ENCODE data around the gene EIF2D. TPM values are rescaled to one million over a fixed set of nuclear protein-coding genes. Genes with fewer than 3 reads are reported as not detected.
A peak's percentile ranks its signal among the peaks of the same experiment; 100 is the strongest.

The EIF2D gene
- total RNA-seq, 2 experiments from 2014 or later, result 84.6 to 87.5 TPM

- H3K36me3 Mint-ChIP-seq, result peaks cover 80% of the 10 kb centered on the region
- ChIA-PET CTCF (interaction anchor here (1.0 to 19.0 kb wide), 7 partner anchors 10 to 85 kb away, joined by 4 to 588 read pairs (median 6); partner anchors contain the start of gene EIF2D), POLR2A (interaction anchor here (1.1 to 12.0 kb wide), 6 partner anchors 10 to 34 kb away, joined by 3 to 546 read pairs (median 12); partner anchors contain the start of gene EIF2D)
- no peaks in the 10 kb centered on the region for H3K9me3 Mint-ChIP-seq
- peak overlapping the region; percentile 99 for H3K27ac Mint-ChIP-seq
- H3K27me3 Mint-ChIP-seq, result no peaks in the 10 kb centered on the region
- H3K4me1 Mint-ChIP-seq (ENCODE audit: low read depth), result peaks cover 96% of the 10 kb centered on the region
- DNase-seq, result no peak
- peak overlapping the region; percentile 73 for H3K4me3 Mint-ChIP-seq
- intact Hi-C loops (cut with micrococcal nuclease), result loop anchor here (5.0 kb wide), 1 partner anchor 107 kb away; the partner anchor contains the start of gene IKBKE
Measured at GRCh38 chr1:206578978-206579374, 33.3 kb downstream of the EIF2D start.

- no peaks in the 10 kb centered on the region for H3K9me3 Mint-ChIP-seq
- peak overlapping the region; percentile 73 for H3K4me3 Mint-ChIP-seq
- peak; percentile 47 for DNase-seq
Measured at GRCh38 chr1:206578068-206578977, 33.9 kb downstream of the EIF2D start.

GRCh38 chr1:206577626-206578025, 34.6 kb downstream of the EIF2D start:
- ChIA-PET POLR2A (interaction anchor here (0.8 to 12.0 kb wide), 9 partner anchors 12 to 226 kb away, joined by 3 to 546 read pairs (median 3); partner anchors contain the start of gene IKBKE), CTCF (interaction anchor here (1.0 to 19.0 kb wide), 6 partner anchors 11 to 86 kb away, joined by 4 to 588 read pairs (median 6); no protein-coding TSS in a partner anchor)
- H3K9me3 Mint-ChIP-seq, result no peaks in the 10 kb centered on the region
- H3K4me1 Mint-ChIP-seq (ENCODE audit: low read depth), result peaks cover 98% of the 10 kb centered on the region
- peaks cover 76% of the 10 kb centered on the region for H3K36me3 Mint-ChIP-seq
- no peak for DNase-seq
- intact Hi-C loops (cut with micrococcal nuclease), result loop anchor here (5.0 kb wide), 1 partner anchor 105 kb away; the partner anchor contains the start of gene IKBKE
- H3K4me3 Mint-ChIP-seq, result peak overlapping the region; percentile 73
- peak overlapping the region; percentile 99 for H3K27ac Mint-ChIP-seq
- H3K27me3 Mint-ChIP-seq, result no peaks in the 10 kb centered on the region

More at GRCh38 chr1:206578068-206578977, 33.9 kb downstream of the EIF2D start:
- ChIA-PET CTCF (interaction anchor here (1.0 to 19.0 kb wide), 7 partner anchors 10 to 86 kb away, joined by 4 to 588 read pairs (median 6); partner anchors contain the start of gene EIF2D), POLR2A (interaction anchor here (0.8 to 12.0 kb wide), 12 partner anchors 11 to 225 kb away, joined by 3 to 546 read pairs (median 4); partner anchors contain the start of genes EIF2D and IKBKE)
- Mint-ChIP-seq H3K27ac (peak overlapping the region; percentile 99), H3K36me3 (peaks cover 76% of the 10 kb centered on the region), H3K4me1 (ENCODE audit: low read depth) (peaks cover 98% of the 10 kb centered on the region), H3K27me3 (no peaks in the 10 kb centered on the region)
- intact Hi-C loops (cut with micrococcal nuclease), result loop anchor here (5.0 kb wide), 1 partner anchor 106 kb away; the partner anchor contains the start of gene IKBKE

- Mint-ChIP-seq H3K4me1 (ENCODE audit: low read depth) (peaks cover 97% of the 10 kb centered on the region), H3K36me3 (peaks cover 77% of the 10 kb centered on the region), H3K27me3 (no peaks in the 10 kb centered on the region), H3K9me3 (no peaks in the 10 kb centered on the region), H3K27ac (peak overlapping the region; percentile 99), H3K4me3 (peak overlapping the region; percentile 59)
- intact Hi-C loops (cut with micrococcal nuclease), result loop anchor here (1.0 to 5.0 kb wide), 3 partner anchors 13 to 104 kb away; partner anchors contain the start of gene IKBKE
- ChIA-PET CTCF (interaction anchor here (0.6 to 19.0 kb wide), 9 partner anchors 8 to 97 kb away, joined by 3 to 588 read pairs (median 4); no protein-coding TSS in a partner anchor), POLR2A (interaction anchor here (0.9 to 12.0 kb wide), 5 partner anchors 15 to 112 kb away, joined by 3 to 546 read pairs (median 4); partner anchors contain the start of gene IKBKE)
- no peak for DNase-seq
Measured at GRCh38 chr1:206575894-206576737, 36.1 kb downstream of the EIF2D start.

- POLR2A ChIA-PET, result interaction anchor here (0.9 to 12.0 kb wide), 5 partner anchors 14 to 111 kb away, joined by 3 to 546 read pairs (median 4); partner anchors contain the start of gene IKBKE
- peak; percentile 67 for DNase-seq
- no peaks in the 10 kb centered on the region for H3K9me3 Mint-ChIP-seq
- peaks cover 97% of the 10 kb centered on the region for H3K4me1 Mint-ChIP-seq (ENCODE audit: low read depth)
- peak overlapping the region; percentile 99 for H3K27ac Mint-ChIP-seq
- CTCF ChIA-PET, result interaction anchor here (0.6 to 19.0 kb wide), 9 partner anchors 9 to 96 kb away, joined by 3 to 588 read pairs (median 4); no protein-coding TSS in a partner anchor
- peak overlapping the region; percentile 59 for H3K4me3 Mint-ChIP-seq
- peaks cover 73% of the 10 kb centered on the region for H3K36me3 Mint-ChIP-seq
- no peaks in the 10 kb centered on the region for H3K27me3 Mint-ChIP-seq
- intact Hi-C loops (cut with micrococcal nuclease), result loop anchor here (1.0 to 5.0 kb wide), 3 partner anchors 12 to 103 kb away; partner anchors contain the start of gene IKBKE
Measured at GRCh38 chr1:206575165-206575893, 36.9 kb downstream of the EIF2D start.

GRCh38 chr1:206573762-206574161, 38.5 kb downstream of the EIF2D start:
- intact Hi-C loops (cut with micrococcal nuclease), result loop anchor here (2.0 kb wide), 1 partner anchor 17 kb away; no protein-coding TSS in a partner anchor
- Mint-ChIP-seq H3K9me3 (no peaks in the 10 kb centered on the region), H3K27ac (peak overlapping the region; percentile 99), H3K36me3 (peaks cover 71% of the 10 kb centered on the region), H3K4me1 (ENCODE audit: low read depth) (peaks cover 96% of the 10 kb centered on the region), H3K27me3 (no peaks in the 10 kb centered on the region), H3K4me3 (peak overlapping the region; percentile 4)
- no peak for DNase-seq
- ChIA-PET POLR2A (no interaction called here), CTCF (interaction anchor here (1.2 to 19.0 kb wide), 3 partner anchors 10 to 29 kb away, joined by 4 to 588 read pairs (median 25); no protein-coding TSS in a partner anchor)

- no peak for DNase-seq
- Mint-ChIP-seq H3K4me3 (peak overlapping the region; percentile 4), H3K27me3 (no peaks in the 10 kb centered on the region), H3K27ac (peak overlapping the region; percentile 99), H3K9me3 (no peaks in the 10 kb centered on the region), H3K4me1 (ENCODE audit: low read depth) (peaks cover 96% of the 10 kb centered on the region), H3K36me3 (peaks cover 71% of the 10 kb centered on the region)
- ChIA-PET POLR2A (interaction anchor here (1.3 kb wide), 1 partner anchor 10 kb away, joined by 3 read pairs; no protein-coding TSS in a partner anchor), CTCF (interaction anchor here (1.2 to 19.0 kb wide), 4 partner anchors 9 to 28 kb away, joined by 3 to 588 read pairs (median 14); no protein-coding TSS in a partner anchor)
- intact Hi-C loops (cut with micrococcal nuclease), result no loop called here
Measured at GRCh38 chr1:206573319-206573718, 38.9 kb downstream of the EIF2D start.

- peaks cover 96% of the 10 kb centered on the region for H3K4me1 Mint-ChIP-seq (ENCODE audit: low read depth)
- intact Hi-C loops (cut with micrococcal nuclease), result no loop called here
- H3K36me3 Mint-ChIP-seq, result peaks cover 74% of the 10 kb centered on the region
- DNase-seq, result no peak
- ChIA-PET CTCF (interaction anchor here (1.2 to 19.0 kb wide), 4 partner anchors 10 to 28 kb away, joined by 3 to 588 read pairs (median 14); no protein-coding TSS in a partner anchor), POLR2A (interaction anchor here (1.0 to 1.7 kb wide), 3 partner anchors 10 to 19 kb away, joined by 3 to 6 read pairs (median 3); no protein-coding TSS in a partner anchor)
- H3K27ac Mint-ChIP-seq, result peak overlapping the region; percentile 99
- H3K4me3 Mint-ChIP-seq, result no peak overlapping the region
- no peaks in the 10 kb centered on the region for H3K27me3 Mint-ChIP-seq
- no peaks in the 10 kb centered on the region for H3K9me3 Mint-ChIP-seq
Measured at GRCh38 chr1:206572835-206573234, 39.4 kb downstream of the EIF2D start.

GRCh38 chr1:206570529-206570928, 41.7 kb downstream of the EIF2D start:
- intact Hi-C loops (cut with micrococcal nuclease), result no loop called here
- Mint-ChIP-seq H3K9me3 (no peaks in the 10 kb centered on the region), H3K4me3 (peak overlapping the region; percentile 18), H3K27ac (peak overlapping the region; percentile 99), H3K27me3 (no peaks in the 10 kb centered on the region), H3K4me1 (ENCODE audit: low read depth) (peaks cover 97% of the 10 kb centered on the region), H3K36me3 (peaks cover 81% of the 10 kb centered on the region)
- CTCF ChIA-PET, result interaction anchor here (1.0 to 19.0 kb wide), 3 partner anchors 11 to 80 kb away, joined by 3 to 588 read pairs (median 8); no protein-coding TSS in a partner anchor
- DNase-seq, result peak; percentile 0
- POLR2A ChIA-PET, result no interaction called here

GRCh38 chr1:206569556-206569955, 42.7 kb downstream of the EIF2D start:
- Mint-ChIP-seq H3K4me1 (ENCODE audit: low read depth) (peaks cover 98% of the 10 kb centered on the region), H3K27me3 (no peaks in the 10 kb centered on the region), H3K27ac (peak overlapping the region; percentile 99), H3K9me3 (no peaks in the 10 kb centered on the region), H3K4me3 (peak overlapping the region; percentile 14), H3K36me3 (peaks cover 87% of the 10 kb centered on the region)
- CTCF ChIA-PET, result interaction anchor here (1.5 to 20.9 kb wide), 4 partner anchors 11 to 90 kb away, joined by 7 to 588 read pairs (median 8); no protein-coding TSS in a partner anchor
- intact Hi-C loops (cut with micrococcal nuclease), result no loop called here
- POLR2A ChIA-PET, result interaction anchor here (8.0 kb wide), 1 partner anchor 14 kb away, joined by 55 read pairs; no protein-coding TSS in a partner anchor
- DNase-seq, result no peak

Measured in activated CD4-positive, alpha-beta memory T cell treated with anti-CD3 and anti-CD28 coated beads for 36 hours (primary cell).